K562 (cell line): Measurements from ENCODE around the gene RARG. TPM values are rescaled to one million over a fixed set of nuclear protein-coding genes. Genes with fewer than 3 reads are reported as not detected.

Experiments
- CUX1 ChIP-seq: fragments of 200-800 bp; sonication (Bioruptor generic); IDR thresholded peaks from 2 replicates; pipeline ENCODE4 v1.6.1; 2016; ENCODE audit warnings: missing genetic modification characterization, missing compliant biosample characterization
- E2F1 ChIP-seq: sonication (generic); formaldehyde crosslinking; IDR thresholded peaks from 2 replicates; pipeline ENCODE4 v1.8.1; 2023; ENCODE audit warnings: mild to moderate bottlenecking, missing genetic modification reagents, moderate library complexity
- ELK1 ChIP-seq: sonication (generic); formaldehyde crosslinking; IDR thresholded peaks from 2 replicates; pipeline ENCODE4 v1.8.1; 2022; ENCODE audit warnings: missing genetic modification reagents
- ETS1 ChIP-seq: conservative IDR thresholded peaks from 2 replicates; pipeline ENCODE4 v1.6.1; 2011; ENCODE audit warnings: low read depth, mild to moderate bottlenecking, low read length; ENCODE audit not compliant: control insufficient read depth
- JUN ChIP-seq, 2 experiments: sonication (generic) in 1 of 2; formaldehyde crosslinking in 1 of 2; IDR thresholded peaks; 2 replicates each; pipeline versions ENCODE4 v1.6.1 to v1.8.0; 2012 to 2022; ENCODE audit warnings: borderline replicate concordance in 2 of 2, mild to moderate bottlenecking in 2 of 2, improper control_type of control experiment in 1 of 2, low read depth in 1 of 2, low read length in 1 of 2, missing genetic modification reagents in 1 of 2
- MEIS2 ChIP-seq: fragments of 450-650 bp; IDR thresholded peaks from 2 replicates; pipeline ENCODE4 v1.6.1; 2014; ENCODE audit warnings: mild to moderate bottlenecking; ENCODE audit not compliant: partially characterized antibody
- PHB2 ChIP-seq: fragments of 450-650 bp; IDR thresholded peaks from 2 replicates; pipeline ENCODE4 v1.6.1; 2017; ENCODE audit warnings: low read depth
- RBM25 ChIP-seq: fragments of 200-400 bp; formaldehyde crosslinking; IDR thresholded peaks from 2 replicates; pipeline ENCODE4 v1.6.1; 2018; ENCODE audit warnings: low read length, low read depth, moderate library complexity; ENCODE audit not compliant: severe bottlenecking
- SNAPC5 ChIP-seq: fragments of 250-450 bp; sonication (Bioruptor Pico); IDR thresholded peaks from 2 replicates; pipeline ENCODE4 v1.8.0; 2021; ENCODE audit warnings: moderate library complexity, mild to moderate bottlenecking, inconsistent platforms
- SRSF9 ChIP-seq: fragments of 200-400 bp; formaldehyde crosslinking; IDR thresholded peaks from 2 replicates; pipeline ENCODE4 v1.6.1; 2017; ENCODE audit warnings: low read depth, low read length, borderline replicate concordance
- XRCC3 ChIP-seq: fragments of 450-650 bp; IDR thresholded peaks from 2 replicates; pipeline ENCODE4 v1.6.1; 2017; ENCODE audit warnings: mild to moderate bottlenecking, moderate library complexity
- YBX1 ChIP-seq: fragments of 450-650 bp; IDR thresholded peaks from 2 replicates; pipeline ENCODE4 v1.7.1; 2016; ENCODE audit warnings: mild to moderate bottlenecking
- ZBTB5 ChIP-seq: fragments of 450-650 bp; IDR thresholded peaks from 2 replicates; pipeline ENCODE4 v1.6.1; 2017; ENCODE audit warnings: antibody characterized with exemption
- ZNF197 ChIP-seq: fragments of 200-800 bp; sonication (Bioruptor generic); IDR thresholded peaks from 2 replicates; pipeline ENCODE4 v1.6.1; 2016; ENCODE audit warnings: low read depth, missing genetic modification characterization, missing compliant biosample characterization
- ZNF436 ChIP-seq: fragments of 250-450, 450-650 bp; sonication (Bioruptor Pico); formaldehyde crosslinking; IDR thresholded peaks from 2 replicates; pipeline ENCODE4 v1.7.0; 2020; ENCODE audit warnings: mild to moderate bottlenecking
- polyA plus RNA-seq, 8 experiments: library from polyadenylated mRNA; depleted of rRNA in 4 of 8; stranded (reverse) in 5 of 8; unstranded in 3 of 8; fragments of >200 nt; fragmentation: Nextera tagmentation in 2 of 8; fragmentation: Illumina TruSeq in 1 of 8; extraction: Ambion mirVana in 2 of 8; extraction: Trizol in 1 of 8; gene quantifications; 2 replicates each; pipeline versions ENCODE4 v1.2.1 to v1.2.3, GENCODE V29; 2011 to 2014; ENCODE audit warnings: inconsistent platforms in 1 of 8, missing spikeins in 1 of 8
- total RNA-seq, 7 experiments: library from RNA; depleted of rRNA in 6 of 7; stranded (reverse); fragments of >200 nt in 6 of 7; fragmentation: Illumina TruSeq in 2 of 7; extraction: Trizol in 2 of 7; gene quantifications; 2 replicates each; pipeline versions ENCODE4 v1.2.1 to v1.2.3, GENCODE V29; 2011 to 2021; ENCODE audit warnings: low replicate concordance in 1 of 7

The RARG gene
- total and polyA plus RNA-seq, 9 of the 15 experiments (the other 6 are each of a cell fraction or from before 2014, with no cell fraction given) = 0.18 to 7.6 (median 3.8) TPM

GRCh38 chr12:53221203-53222080, 10.6 kb downstream of the RARG start (continued):
- no peak for TF ChIP-seq SNAPC5
- TF ChIP-seq ZBTB5 = no peak
- TF ChIP-seq YBX1 = no peak
- no peak for TF ChIP-seq RBM25
- TF ChIP-seq ETS1 = peak; percentile 60
- no peak for TF ChIP-seq XRCC3
- 0 out of 2 replicates have a peak, but pooled peaks have one; percentile 22 for TF ChIP-seq ZNF436 (CRISPR knock-in tag)
- no peak for TF ChIP-seq SRSF9
- no peak for TF ChIP-seq E2F1 (CRISPR knock-in tag)
- TF ChIP-seq JUN (IDR thresholded peaks at IDR 0.05; ENCODE audit: borderline replicate concordance, low read depth, low read length) = no peak
- no peak for TF ChIP-seq JUN (CRISPR knock-in tag; IDR thresholded peaks at IDR 0.05; ENCODE audit: borderline replicate concordance)
- TF ChIP-seq ZNF197 (CRISPR knock-in tag) = no peak
- TF ChIP-seq PHB2 = peak; percentile 26; the same call in 1 of the 2 replicates
- TF ChIP-seq MEIS2 = peak; percentile 5
- TF ChIP-seq ELK1 (CRISPR knock-in tag) = no peak
- TF ChIP-seq CUX1 (CRISPR knock-in tag) = no peak
